Endothelial cell of umbilical vein (primary cell): Measurements from ENCODE around the gene SLC24A3.

Source experiments
- EZH2 ChIP-seq: IDR thresholded peaks from 2 replicates; pipeline ENCODE4 v1.6.1; 2012; ENCODE audit warnings: borderline replicate concordance, low read depth, mild to moderate bottlenecking, moderate library complexity, low read length, inconsistent platforms; ENCODE audit not compliant: severe bottlenecking
- GATA2 ChIP-seq: IDR thresholded peaks from 2 replicates; pipeline ENCODE4 v1.7.0; 2011; ENCODE audit warnings: low read depth, mild to moderate bottlenecking, moderate library complexity, mixed read lengths, low read length; ENCODE audit not compliant: insufficient read length, insufficient read depth
- JUN ChIP-seq: IDR thresholded peaks from 2 replicates; pipeline ENCODE4 v1.6.1; 2011; ENCODE audit warnings: borderline replicate concordance, low read depth; ENCODE audit not compliant: insufficient read length, insufficient read depth
- POLR2A ChIP-seq: IDR thresholded peaks from 2 replicates; pipeline ENCODE4 v1.6.1; 2012; ENCODE audit warnings: low read depth, mild to moderate bottlenecking, control low read depth, low read length
- POLR2AphosphoS5 ChIP-seq: IDR thresholded peaks from 2 replicates; pipeline ENCODE4 v1.6.1; 2012; ENCODE audit warnings: low read depth, mild to moderate bottlenecking, control low read depth, low read length, moderate library complexity; ENCODE audit not compliant: insufficient read depth
- TF ChIP-seq, protein P1 (sequence below), 2 donors: IDR thresholded peaks; 1 replicate in 1 of 2; 2 replicates in 1 of 2; pipeline ENCODE4 v1.5.1; 2011; ENCODE audit warnings: low read length in 2 of 2, mild to moderate bottlenecking in 2 of 2, moderate library complexity in 2 of 2, control low read depth in 1 of 2, inconsistent platforms in 1 of 2, low read depth in 1 of 2; ENCODE audit not compliant: insufficient read depth in 1 of 2; ENCODE audit errors: extremely low read depth in 1 of 2

GRCh38 chr20:19289451-19289850 is 77.0 kb downstream of the SLC24A3 start:
- TF ChIP-seq EZH2, result no peak
- TF ChIP-seq POLR2A, result no peak
- TF ChIP-seq, protein P1, sequence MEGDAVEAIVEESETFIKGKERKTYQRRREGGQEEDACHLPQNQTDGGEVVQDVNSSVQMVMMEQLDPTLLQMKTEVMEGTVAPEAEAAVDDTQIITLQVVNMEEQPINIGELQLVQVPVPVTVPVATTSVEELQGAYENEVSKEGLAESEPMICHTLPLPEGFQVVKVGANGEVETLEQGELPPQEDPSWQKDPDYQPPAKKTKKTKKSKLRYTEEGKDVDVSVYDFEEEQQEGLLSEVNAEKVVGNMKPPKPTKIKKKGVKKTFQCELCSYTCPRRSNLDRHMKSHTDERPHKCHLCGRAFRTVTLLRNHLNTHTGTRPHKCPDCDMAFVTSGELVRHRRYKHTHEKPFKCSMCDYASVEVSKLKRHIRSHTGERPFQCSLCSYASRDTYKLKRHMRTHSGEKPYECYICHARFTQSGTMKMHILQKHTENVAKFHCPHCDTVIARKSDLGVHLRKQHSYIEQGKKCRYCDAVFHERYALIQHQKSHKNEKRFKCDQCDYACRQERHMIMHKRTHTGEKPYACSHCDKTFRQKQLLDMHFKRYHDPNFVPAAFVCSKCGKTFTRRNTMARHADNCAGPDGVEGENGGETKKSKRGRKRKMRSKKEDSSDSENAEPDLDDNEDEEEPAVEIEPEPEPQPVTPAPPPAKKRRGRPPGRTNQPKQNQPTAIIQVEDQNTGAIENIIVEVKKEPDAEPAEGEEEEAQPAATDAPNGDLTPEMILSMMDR (IDR thresholded peaks at IDR 0.05; ENCODE audit: extremely low read depth in 1 of 2, insufficient read depth in 1 of 2, low read depth in 1 of 2, low read length in 2 of 2), result no peak
- no peak for TF ChIP-seq JUN
- no peak for TF ChIP-seq GATA2
- TF ChIP-seq POLR2AphosphoS5, result no peak
